ENCODE data around the gene HCCS. TPM values are rescaled to one million over a fixed set of nuclear protein-coding genes. Genes with fewer than 3 reads are reported as not detected.

Gene HCCS
- total RNA-seq, 1 donor from 2014 or later, result 22.7 TPM

DNA sequence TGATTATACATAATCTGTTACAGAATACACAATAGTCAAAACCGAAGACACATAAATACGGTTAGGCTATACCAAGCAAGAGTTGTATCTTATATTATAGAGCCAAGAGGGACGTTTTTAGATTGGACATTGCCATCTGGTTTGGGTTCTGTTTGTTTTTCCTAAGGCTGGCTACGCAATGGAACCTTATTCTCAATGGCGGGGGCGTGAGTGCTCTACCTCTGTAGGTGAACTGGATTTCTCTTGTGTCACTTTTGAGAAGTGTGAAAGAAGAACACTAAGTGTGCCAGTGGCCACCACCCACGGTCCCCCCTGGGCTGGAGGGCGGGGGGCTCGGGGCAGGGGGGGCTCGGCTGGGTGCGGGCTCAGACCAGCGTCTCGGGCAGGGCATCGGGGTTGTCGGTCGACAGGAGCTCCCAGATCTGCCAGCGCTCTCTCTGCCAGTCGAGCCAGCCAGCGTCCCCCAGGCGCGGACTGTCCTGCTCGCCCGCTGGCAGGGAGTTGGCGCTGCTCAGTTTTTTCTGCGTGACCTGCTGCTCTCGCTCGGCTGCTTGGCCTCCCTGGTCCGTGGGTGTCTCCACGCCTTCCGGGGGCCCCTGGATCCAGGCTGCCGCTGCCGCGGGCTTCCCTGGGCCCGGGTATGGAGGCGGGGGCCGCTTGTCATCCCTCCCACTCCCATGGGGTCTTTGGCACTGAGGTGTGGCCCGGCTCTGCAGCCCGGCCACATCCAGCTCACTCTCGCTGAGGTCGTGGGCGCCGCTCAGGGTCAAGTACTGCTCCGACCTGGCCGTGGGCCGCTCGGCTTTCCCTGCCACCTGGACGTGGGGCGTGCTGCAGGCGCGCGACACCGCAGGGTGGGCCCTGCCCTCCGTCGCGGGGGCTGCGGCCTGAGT is 27.6 kb downstream of the HCCS start:
- no peak overlapping the region for H3K27ac Mint-ChIP-seq (ENCODE audit: unreplicated experiment)
- no peaks in the 10 kb centered on the region for H3K4me1 Mint-ChIP-seq (ENCODE audit: low read depth, unreplicated experiment)
- H3K27me3 Mint-ChIP-seq (ENCODE audit: unreplicated experiment), result peaks cover 1% of the 10 kb centered on the region
- H3K36me3 Mint-ChIP-seq (ENCODE audit: unreplicated experiment), result no peaks in the 10 kb centered on the region
- TF ChIP-seq, protein P1, sequence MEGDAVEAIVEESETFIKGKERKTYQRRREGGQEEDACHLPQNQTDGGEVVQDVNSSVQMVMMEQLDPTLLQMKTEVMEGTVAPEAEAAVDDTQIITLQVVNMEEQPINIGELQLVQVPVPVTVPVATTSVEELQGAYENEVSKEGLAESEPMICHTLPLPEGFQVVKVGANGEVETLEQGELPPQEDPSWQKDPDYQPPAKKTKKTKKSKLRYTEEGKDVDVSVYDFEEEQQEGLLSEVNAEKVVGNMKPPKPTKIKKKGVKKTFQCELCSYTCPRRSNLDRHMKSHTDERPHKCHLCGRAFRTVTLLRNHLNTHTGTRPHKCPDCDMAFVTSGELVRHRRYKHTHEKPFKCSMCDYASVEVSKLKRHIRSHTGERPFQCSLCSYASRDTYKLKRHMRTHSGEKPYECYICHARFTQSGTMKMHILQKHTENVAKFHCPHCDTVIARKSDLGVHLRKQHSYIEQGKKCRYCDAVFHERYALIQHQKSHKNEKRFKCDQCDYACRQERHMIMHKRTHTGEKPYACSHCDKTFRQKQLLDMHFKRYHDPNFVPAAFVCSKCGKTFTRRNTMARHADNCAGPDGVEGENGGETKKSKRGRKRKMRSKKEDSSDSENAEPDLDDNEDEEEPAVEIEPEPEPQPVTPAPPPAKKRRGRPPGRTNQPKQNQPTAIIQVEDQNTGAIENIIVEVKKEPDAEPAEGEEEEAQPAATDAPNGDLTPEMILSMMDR (IDR thresholded peaks at IDR 0.05; ENCODE audit: partially characterized antibody, unreplicated experiment), result no peak
- no peak overlapping the region for H3K4me3 Mint-ChIP-seq (ENCODE audit: unreplicated experiment)
- H3K9me3 Mint-ChIP-seq (ENCODE audit: unreplicated experiment), result peaks cover 2% of the 10 kb centered on the region
- no peak for DNase-seq

DNA sequence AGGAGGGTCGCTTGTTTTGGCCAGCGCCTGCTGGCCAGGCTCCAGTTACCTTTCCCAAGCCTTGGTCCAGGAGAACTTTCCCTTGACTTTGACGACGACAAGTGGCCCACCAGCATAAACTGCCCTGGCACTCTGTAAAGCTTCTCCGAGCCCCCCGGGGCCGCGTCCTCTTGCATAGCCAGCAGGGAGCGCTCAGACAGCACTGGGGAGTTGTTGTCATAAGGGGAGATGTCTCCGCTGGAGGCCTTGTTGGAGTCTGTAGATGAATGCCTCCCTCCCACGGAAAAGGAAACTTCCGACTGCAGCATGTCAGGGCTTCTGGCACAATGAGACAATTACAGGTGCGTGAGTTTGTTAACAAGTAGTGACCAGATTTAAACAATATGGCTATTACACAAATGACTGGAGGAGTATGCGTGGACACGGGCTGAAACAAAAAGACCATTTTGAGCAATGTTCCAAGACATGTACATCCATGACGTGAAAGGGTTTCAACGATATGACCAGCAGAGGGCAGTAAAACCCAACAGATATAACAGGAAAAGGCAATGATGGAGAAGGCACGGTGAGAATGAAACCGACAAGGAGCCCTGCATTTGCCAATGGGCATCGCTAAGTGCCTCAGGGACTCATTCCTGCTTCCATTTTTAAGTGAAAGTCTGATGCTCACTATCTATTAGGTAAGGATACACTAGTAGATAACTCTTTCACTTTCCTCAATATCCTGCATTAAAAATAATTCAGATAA is 33.0 kb downstream of the HCCS start:
- H3K36me3 Mint-ChIP-seq (ENCODE audit: unreplicated experiment), result no peaks in the 10 kb centered on the region
- H3K27ac Mint-ChIP-seq (ENCODE audit: unreplicated experiment), result no peak overlapping the region
- peaks cover 1% of the 10 kb centered on the region for H3K27me3 Mint-ChIP-seq (ENCODE audit: unreplicated experiment)
- TF ChIP-seq, protein P1 (IDR thresholded peaks at IDR 0.05; ENCODE audit: partially characterized antibody, unreplicated experiment), result peak; percentile 66
- no peaks in the 10 kb centered on the region for H3K4me1 Mint-ChIP-seq (ENCODE audit: low read depth, unreplicated experiment)
- no peak overlapping the region for H3K4me3 Mint-ChIP-seq (ENCODE audit: unreplicated experiment)
- DNase-seq, result peak; percentile 16
- no peaks in the 10 kb centered on the region for H3K9me3 Mint-ChIP-seq (ENCODE audit: unreplicated experiment)

DNA sequence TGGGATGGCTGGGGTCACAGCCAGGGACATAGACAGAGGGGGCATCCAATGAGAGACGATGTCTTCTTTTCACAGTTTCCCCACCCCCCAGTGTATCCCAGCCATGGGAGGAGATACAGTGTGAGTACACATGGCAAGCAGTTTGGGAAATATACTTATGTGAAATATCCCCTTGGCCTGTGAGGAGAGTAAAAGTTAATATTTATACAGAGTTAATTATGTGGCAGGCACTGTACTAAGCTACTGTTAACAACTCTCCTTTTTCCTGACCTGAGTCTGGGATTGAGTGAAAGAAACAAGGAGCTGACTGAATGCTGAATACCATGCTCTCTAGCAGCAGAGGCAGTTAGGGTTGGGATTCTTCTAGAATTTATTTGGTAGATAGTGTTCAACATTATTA is 35.3 kb downstream of the HCCS start:
- no peaks in the 10 kb centered on the region for H3K4me1 Mint-ChIP-seq (ENCODE audit: low read depth, unreplicated experiment)
- no peak overlapping the region for H3K4me3 Mint-ChIP-seq (ENCODE audit: unreplicated experiment)
- H3K9me3 Mint-ChIP-seq (ENCODE audit: unreplicated experiment), result no peaks in the 10 kb centered on the region
- no peaks in the 10 kb centered on the region for H3K36me3 Mint-ChIP-seq (ENCODE audit: unreplicated experiment)
- TF ChIP-seq, protein P1 (IDR thresholded peaks at IDR 0.05; ENCODE audit: partially characterized antibody, unreplicated experiment), result no peak
- no peak for DNase-seq
- H3K27ac Mint-ChIP-seq (ENCODE audit: unreplicated experiment), result no peak overlapping the region
- no peaks in the 10 kb centered on the region for H3K27me3 Mint-ChIP-seq (ENCODE audit: unreplicated experiment)

DNA sequence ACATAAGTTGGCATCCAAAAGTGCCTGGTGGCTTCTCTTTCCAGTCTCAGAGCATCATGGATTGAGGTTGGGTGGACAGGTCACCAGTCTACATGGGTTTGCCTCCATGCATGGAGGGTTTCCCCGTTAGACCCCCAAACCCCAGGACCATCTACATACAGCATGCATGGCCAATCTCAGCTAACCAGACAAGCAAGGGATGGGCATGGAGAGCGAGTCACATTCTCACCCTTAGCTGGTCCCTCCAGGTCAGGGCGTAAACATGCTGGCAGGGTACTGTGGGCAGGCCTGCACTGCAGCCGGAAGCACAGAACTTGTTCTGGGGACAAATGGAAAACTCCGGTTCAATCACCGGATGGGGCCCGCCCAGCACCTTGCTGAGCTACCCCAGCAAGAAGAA is 37.3 kb downstream of the HCCS start:
- Mint-ChIP-seq H3K36me3 (ENCODE audit: unreplicated experiment) (no peaks in the 10 kb centered on the region), H3K27ac (ENCODE audit: unreplicated experiment) (no peak overlapping the region)

More for the DNA sequence above, 37.3 kb downstream of the HCCS start:
- Mint-ChIP-seq H3K4me1 (ENCODE audit: low read depth, unreplicated experiment) (no peaks in the 10 kb centered on the region), H3K9me3 (ENCODE audit: unreplicated experiment) (no peaks in the 10 kb centered on the region), H3K4me3 (ENCODE audit: unreplicated experiment) (no peak overlapping the region), H3K27me3 (ENCODE audit: unreplicated experiment) (no peaks in the 10 kb centered on the region)
- no peak for DNase-seq
- TF ChIP-seq, protein P1 (IDR thresholded peaks at IDR 0.05; ENCODE audit: partially characterized antibody, unreplicated experiment), result no peak

Data from glutamatergic neuron (in vitro differentiated cells).